ENCODE measurements around the gene BRF1.

DNA sequence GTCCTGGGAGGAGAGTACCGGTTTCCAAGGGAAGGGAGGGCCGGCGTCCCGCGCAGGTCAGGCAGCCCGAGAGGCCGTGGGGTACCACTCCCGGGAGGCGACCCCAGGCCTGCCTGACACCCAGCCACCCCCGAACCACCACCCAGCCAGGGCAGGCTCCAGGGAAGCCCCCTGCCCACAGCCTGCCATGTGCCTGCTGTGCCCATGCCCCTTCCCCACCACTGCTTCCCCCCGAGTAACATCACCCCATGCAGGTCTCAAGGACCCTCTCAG is 122.0 kb downstream of the BRF1 start:
- TF ChIP-seq, protein P1, sequence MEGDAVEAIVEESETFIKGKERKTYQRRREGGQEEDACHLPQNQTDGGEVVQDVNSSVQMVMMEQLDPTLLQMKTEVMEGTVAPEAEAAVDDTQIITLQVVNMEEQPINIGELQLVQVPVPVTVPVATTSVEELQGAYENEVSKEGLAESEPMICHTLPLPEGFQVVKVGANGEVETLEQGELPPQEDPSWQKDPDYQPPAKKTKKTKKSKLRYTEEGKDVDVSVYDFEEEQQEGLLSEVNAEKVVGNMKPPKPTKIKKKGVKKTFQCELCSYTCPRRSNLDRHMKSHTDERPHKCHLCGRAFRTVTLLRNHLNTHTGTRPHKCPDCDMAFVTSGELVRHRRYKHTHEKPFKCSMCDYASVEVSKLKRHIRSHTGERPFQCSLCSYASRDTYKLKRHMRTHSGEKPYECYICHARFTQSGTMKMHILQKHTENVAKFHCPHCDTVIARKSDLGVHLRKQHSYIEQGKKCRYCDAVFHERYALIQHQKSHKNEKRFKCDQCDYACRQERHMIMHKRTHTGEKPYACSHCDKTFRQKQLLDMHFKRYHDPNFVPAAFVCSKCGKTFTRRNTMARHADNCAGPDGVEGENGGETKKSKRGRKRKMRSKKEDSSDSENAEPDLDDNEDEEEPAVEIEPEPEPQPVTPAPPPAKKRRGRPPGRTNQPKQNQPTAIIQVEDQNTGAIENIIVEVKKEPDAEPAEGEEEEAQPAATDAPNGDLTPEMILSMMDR (conservative IDR thresholded peaks at IDR 0.05) = no peak
- no peak for TF ChIP-seq ZFX (IDR thresholded peaks at IDR 0.05)
